ENCODE results near the gene SOX21. TPM values are rescaled to one million over a fixed set of nuclear protein-coding genes. Genes with fewer than 3 reads are reported as not detected.

The SOX21 gene
- total and polyA plus RNA-seq, 7 donors, result not detected

DNA sequence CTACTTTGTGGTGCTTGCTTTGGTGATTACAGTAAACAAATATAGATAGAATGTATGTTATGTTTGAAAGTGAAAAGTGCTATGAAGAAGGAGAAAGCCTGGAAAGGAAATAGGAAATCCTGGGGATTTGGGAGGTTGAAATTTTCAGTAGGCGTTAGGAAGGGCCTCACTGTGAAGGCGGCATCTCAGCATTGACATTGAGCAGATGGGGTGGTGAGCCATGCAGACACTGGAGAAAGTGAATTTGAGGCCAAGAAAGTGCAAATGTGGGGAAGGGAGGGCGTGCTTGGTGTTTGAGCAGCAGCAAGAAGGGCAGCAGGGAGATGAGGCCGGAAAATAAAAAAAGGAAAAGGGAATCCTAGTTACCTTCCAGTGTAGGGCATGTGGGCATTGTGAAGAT is 20.3 kb downstream of the SOX21 start:
- TF ChIP-seq, protein P1, sequence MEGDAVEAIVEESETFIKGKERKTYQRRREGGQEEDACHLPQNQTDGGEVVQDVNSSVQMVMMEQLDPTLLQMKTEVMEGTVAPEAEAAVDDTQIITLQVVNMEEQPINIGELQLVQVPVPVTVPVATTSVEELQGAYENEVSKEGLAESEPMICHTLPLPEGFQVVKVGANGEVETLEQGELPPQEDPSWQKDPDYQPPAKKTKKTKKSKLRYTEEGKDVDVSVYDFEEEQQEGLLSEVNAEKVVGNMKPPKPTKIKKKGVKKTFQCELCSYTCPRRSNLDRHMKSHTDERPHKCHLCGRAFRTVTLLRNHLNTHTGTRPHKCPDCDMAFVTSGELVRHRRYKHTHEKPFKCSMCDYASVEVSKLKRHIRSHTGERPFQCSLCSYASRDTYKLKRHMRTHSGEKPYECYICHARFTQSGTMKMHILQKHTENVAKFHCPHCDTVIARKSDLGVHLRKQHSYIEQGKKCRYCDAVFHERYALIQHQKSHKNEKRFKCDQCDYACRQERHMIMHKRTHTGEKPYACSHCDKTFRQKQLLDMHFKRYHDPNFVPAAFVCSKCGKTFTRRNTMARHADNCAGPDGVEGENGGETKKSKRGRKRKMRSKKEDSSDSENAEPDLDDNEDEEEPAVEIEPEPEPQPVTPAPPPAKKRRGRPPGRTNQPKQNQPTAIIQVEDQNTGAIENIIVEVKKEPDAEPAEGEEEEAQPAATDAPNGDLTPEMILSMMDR (IDR thresholded peaks at IDR 0.05), result no peak
- no peak overlapping the region for H3K27ac ChIP-seq
- no peaks in the 10 kb centered on the region for H3K9me3 ChIP-seq
- H3K4me3 ChIP-seq, result no peak overlapping the region
- H3K36me3 ChIP-seq (ENCODE audit: insufficient read depth in 1 of 2, low read depth in 1 of 2), result no peaks in the 10 kb centered on the region
- no peak for ATAC-seq
- peaks cover 0 to 5% (median 3%) of the 10 kb centered on the region in 3 donors for H3K27me3 ChIP-seq (ENCODE audit: insufficient read depth in 3 of 3, low read length in 2 of 3)
- intact Hi-C loops (cut with DNase I), result no loop called here
- no peak for DNase-seq
- WGBS, 3 donors, result 59 to 80% (median 72%) methylated on average over 4 of the region's 4 CpGs
- H3K4me1 ChIP-seq, result no peaks in the 10 kb centered on the region

DNA sequence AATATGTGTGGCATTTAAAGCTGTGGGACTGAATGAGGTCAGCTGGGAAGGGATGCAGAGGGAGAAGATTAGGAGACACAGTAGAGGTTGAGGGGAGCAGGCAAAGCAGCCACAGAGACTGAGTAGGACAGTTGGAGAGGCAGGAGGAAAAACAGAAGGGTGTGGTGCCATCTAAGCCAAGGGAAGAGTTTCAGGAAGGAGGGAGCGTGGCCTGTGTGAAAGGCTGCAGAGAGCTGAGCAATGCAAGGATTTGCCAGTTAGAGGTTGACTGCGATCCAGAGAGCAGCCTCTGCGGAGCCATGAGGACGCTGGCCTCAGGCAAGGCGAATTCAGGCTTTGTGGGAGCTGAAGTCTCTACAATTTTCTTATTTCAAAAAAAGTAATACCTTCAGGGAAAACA is 28.9 kb downstream of the SOX21 start:
- Histone ChIP-seq H3K4me1 (no peaks in the 10 kb centered on the region), H3K9me3 (no peaks in the 10 kb centered on the region), H3K4me3 (no peak overlapping the region), H3K27me3 (ENCODE audit: insufficient read depth in 3 of 3, low read length in 2 of 3) (peaks cover 0 to 16% (median 1%) of the 10 kb centered on the region in 3 donors), H3K36me3 (ENCODE audit: insufficient read depth in 1 of 2, low read depth in 1 of 2) (no peaks in the 10 kb centered on the region), H3K27ac (no peak overlapping the region)
- ATAC-seq (no peak), DNase-seq (no peak)
- 32 to 40% (median 36%) methylated on average over 5 of the region's 5 CpGs for WGBS, 3 donors
- intact Hi-C loops (cut with DNase I), result loop anchor here in 1 of 2 donors (10.0 kb wide), 1 partner anchor 611 kb away; no protein-coding TSS in a partner anchor
- TF ChIP-seq, protein P1 (IDR thresholded peaks at IDR 0.05), result no peak

DNA sequence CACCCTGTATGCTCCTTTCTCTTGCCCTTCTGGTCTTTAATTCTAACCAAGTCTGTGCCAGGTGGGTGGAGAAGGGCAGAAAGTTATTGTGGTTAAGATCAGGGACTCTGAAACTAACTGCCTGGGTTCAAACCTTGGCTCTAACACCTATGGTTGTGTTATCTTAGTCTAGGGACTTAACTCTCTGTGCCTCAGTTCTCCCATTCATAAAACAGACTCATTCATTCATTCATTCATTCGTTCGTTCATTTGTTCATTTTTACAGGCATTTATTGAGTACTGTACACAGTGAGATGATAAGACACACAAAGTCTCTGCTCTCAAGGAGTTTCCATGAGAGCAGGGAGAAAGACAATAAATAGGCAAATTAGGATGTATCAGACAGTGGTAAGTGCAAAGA is 30.1 kb downstream of the SOX21 start:
- TF ChIP-seq, protein P1 (IDR thresholded peaks at IDR 0.05), result no peak

GRCh38 chr13:94679614-94680013 is 32.7 kb downstream of the SOX21 start:
- no peaks in the 10 kb centered on the region for H3K4me1 ChIP-seq
- TF ChIP-seq, protein P1 (IDR thresholded peaks at IDR 0.05), result no peak
- intact Hi-C loops (cut with DNase I), result loop anchor here (5.0 to 10.0 kb wide), 5 partner anchors 485 to 798 kb away; no protein-coding TSS in a partner anchor
- no peaks in the 10 kb centered on the region for H3K36me3 ChIP-seq (ENCODE audit: insufficient read depth in 1 of 2, low read depth in 1 of 2)
- no peak overlapping the region for H3K4me3 ChIP-seq
- DNase-seq (no peak), ATAC-seq (no peak)
- no peak overlapping the region for H3K27ac ChIP-seq
- peaks cover 0 to 20% (median 6%) of the 10 kb centered on the region in 3 donors for H3K27me3 ChIP-seq (ENCODE audit: insufficient read depth in 3 of 3, low read length in 2 of 3)
- no peaks in the 10 kb centered on the region for H3K9me3 ChIP-seq
- 82 to 92% (median 91%) methylated on average over 6 of the region's 6 CpGs for WGBS, 3 donors

More for the DNA sequence above, 30.1 kb downstream of the SOX21 start:
- no peak for ATAC-seq
- intact Hi-C loops (cut with DNase I), result loop anchor here in 1 of 2 donors (10.0 kb wide), 1 partner anchor 613 kb away; no protein-coding TSS in a partner anchor
- H3K4me3 ChIP-seq, result no peak overlapping the region
- WGBS, 3 donors, result 80 to 88% (median 85%) methylated on average over 2 of the region's 2 CpGs
- no peak overlapping the region for H3K27ac ChIP-seq
- no peaks in the 10 kb centered on the region for H3K4me1 ChIP-seq
- H3K9me3 ChIP-seq, result no peaks in the 10 kb centered on the region
- DNase-seq, result no peak
- H3K27me3 ChIP-seq (ENCODE audit: insufficient read depth in 3 of 3, low read length in 2 of 3), result peaks cover 0 to 20% (median 2%) of the 10 kb centered on the region in 3 donors
- no peaks in the 10 kb centered on the region for H3K36me3 ChIP-seq (ENCODE audit: insufficient read depth in 1 of 2, low read depth in 1 of 2)

DNA sequence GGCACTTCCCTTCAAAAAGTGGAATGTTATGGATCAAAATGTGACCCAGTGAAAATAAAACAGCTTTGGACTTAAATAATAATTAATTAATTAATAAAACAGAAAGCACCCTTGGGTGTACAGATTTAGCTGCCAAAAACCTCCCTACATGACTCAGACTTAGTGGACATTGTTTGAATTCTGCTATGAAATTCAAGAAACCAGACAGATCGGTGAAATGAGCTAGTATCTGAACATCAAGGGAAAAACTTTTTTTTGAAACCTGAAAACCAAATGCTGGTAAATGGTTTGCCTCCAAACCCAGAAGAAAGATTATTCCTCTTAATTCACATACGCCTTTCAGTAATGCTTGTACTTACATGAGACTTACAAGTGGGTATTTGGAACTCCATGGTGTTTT is 33.5 kb downstream of the SOX21 start:
- intact Hi-C loops (cut with DNase I), result loop anchor here (5.0 to 10.0 kb wide), 4 partner anchors 486 to 798 kb away; no protein-coding TSS in a partner anchor
- WGBS, 3 donors, result 77 to 86% (median 85%) methylated on average over 2 of the region's 2 CpGs
- no peak overlapping the region for H3K4me3 ChIP-seq
- no peak overlapping the region for H3K27ac ChIP-seq
- DNase-seq, result no peak
- no peaks in the 10 kb centered on the region for H3K9me3 ChIP-seq
- H3K4me1 ChIP-seq, result no peaks in the 10 kb centered on the region
- no peak for ATAC-seq
- TF ChIP-seq, protein P1 (IDR thresholded peaks at IDR 0.05), result no peak
- no peaks in the 10 kb centered on the region for H3K36me3 ChIP-seq (ENCODE audit: insufficient read depth in 1 of 2, low read depth in 1 of 2)
- peaks cover 0 to 18% (median 6%) of the 10 kb centered on the region in 3 donors for H3K27me3 ChIP-seq (ENCODE audit: insufficient read depth in 3 of 3, low read length in 2 of 3)

Measured in psoas muscle (tissue), 8 donors.